HEK293 (cell line): ENCODE measurements around the gene SLC25A19.

Experiments
- GLIS2 ChIP-seq: fragments of 450-650 bp; formaldehyde crosslinking; IDR thresholded peaks from 2 replicates; pipeline ENCODE4 v1.5.1; 2016; ENCODE audit warnings: missing biosample characterization, missing genetic modification characterization
- HOXC10 ChIP-seq: sonication (generic); formaldehyde crosslinking; IDR thresholded peaks from 2 replicates; pipeline ENCODE4 v1.8.1; 2023; ENCODE audit warnings: mild to moderate bottlenecking, missing genetic modification reagents
- RBAK ChIP-seq: fragments of 450-650 bp; formaldehyde crosslinking; IDR thresholded peaks from 2 replicates; pipeline ENCODE4 v1.5.1; 2016; ENCODE audit warnings: missing biosample characterization, missing genetic modification characterization
- SCRT1 ChIP-seq: fragments of 450-650 bp; formaldehyde crosslinking; IDR thresholded peaks from 2 replicates; pipeline ENCODE4 v1.5.1; 2016; ENCODE audit warnings: missing biosample characterization, missing genetic modification characterization, borderline replicate concordance
- SETDB1 ChIP-seq: IDR thresholded peaks from one replicate; pipeline ENCODE4 v1.6.1; 2017; ENCODE audit warnings: mild to moderate bottlenecking, low read length, moderate library complexity, mixed read lengths; ENCODE audit not compliant: insufficient read length
- SP2 ChIP-seq: fragments of 450-650 bp; formaldehyde crosslinking; IDR thresholded peaks from 2 replicates; pipeline ENCODE4 v1.5.1; 2016; ENCODE audit warnings: missing biosample characterization, missing genetic modification characterization
- YY1 ChIP-seq: fragments of 450-650 bp; formaldehyde crosslinking; IDR thresholded peaks from 2 replicates; pipeline ENCODE4 v1.5.1; 2018; ENCODE audit warnings: missing biosample characterization, missing genetic modification characterization
- ZBTB17 ChIP-seq: fragments of 450-650 bp; formaldehyde crosslinking; IDR thresholded peaks from 2 replicates; pipeline ENCODE4 v1.5.1; 2016; ENCODE audit warnings: missing biosample characterization, missing genetic modification characterization
- ZBTB20 ChIP-seq: fragments of 450-650 bp; formaldehyde crosslinking; IDR thresholded peaks from 2 replicates; pipeline ENCODE4 v1.5.1; 2016; ENCODE audit warnings: missing biosample characterization, missing genetic modification characterization
- ZBTB21 ChIP-seq: fragments of 450-650 bp; formaldehyde crosslinking; IDR thresholded peaks from 2 replicates; pipeline ENCODE4 v1.5.1; 2017; ENCODE audit warnings: missing biosample characterization, missing genetic modification characterization
- ZBTB7A ChIP-seq: fragments of 450-650 bp; formaldehyde crosslinking; IDR thresholded peaks from 2 replicates; pipeline ENCODE4 v1.5.1; 2016; ENCODE audit warnings: low read depth, missing biosample characterization, missing genetic modification characterization
- ZNF174 ChIP-seq: fragments of 450-650 bp; formaldehyde crosslinking; IDR thresholded peaks from 2 replicates; pipeline ENCODE4 v1.5.0; 2017; ENCODE audit warnings: missing biosample characterization, mild to moderate bottlenecking, missing genetic modification characterization
- ZNF19 ChIP-seq: fragments of 450-650 bp; formaldehyde crosslinking; IDR thresholded peaks from 2 replicates; pipeline ENCODE4; 2016; ENCODE audit warnings: missing biosample characterization, missing genetic modification characterization, low read depth
- ZNF26 ChIP-seq: fragments of 450-650 bp; formaldehyde crosslinking; IDR thresholded peaks from 2 replicates; pipeline ENCODE4 v1.5.1; 2016; ENCODE audit warnings: missing biosample characterization, missing genetic modification characterization
- ZNF521 ChIP-seq: fragments of 450-650 bp; formaldehyde crosslinking; IDR thresholded peaks from 2 replicates; pipeline ENCODE4 v1.5.1; 2017; ENCODE audit warnings: missing biosample characterization, mild to moderate bottlenecking, missing genetic modification characterization
- ZNF530 ChIP-seq: fragments of 450-650 bp; formaldehyde crosslinking; IDR thresholded peaks from 2 replicates; pipeline ENCODE4 v1.5.1; 2016; ENCODE audit warnings: low read depth, missing biosample characterization, missing genetic modification characterization
- ZNF549 ChIP-seq: fragments of 450-650 bp; IDR thresholded peaks from 2 replicates; pipeline ENCODE4 v1.5.1; 2018; ENCODE audit warnings: missing biosample characterization, missing genetic modification characterization, mild to moderate bottlenecking, inconsistent platforms, moderate library complexity
- ZNF561 ChIP-seq: fragments of 450-650 bp; IDR thresholded peaks from 2 replicates; pipeline ENCODE4 v1.5.1; 2018; ENCODE audit warnings: missing biosample characterization, missing genetic modification characterization, borderline replicate concordance
- ZNF585B ChIP-seq: fragments of 450-650 bp; formaldehyde crosslinking; IDR thresholded peaks from 2 replicates; pipeline ENCODE4 v1.5.1; 2016; ENCODE audit warnings: missing biosample characterization, missing genetic modification characterization
- ZNF629 ChIP-seq: fragments of 450-650 bp; formaldehyde crosslinking; IDR thresholded peaks from 2 replicates; pipeline ENCODE4 v1.5.1; 2017; ENCODE audit warnings: missing biosample characterization, missing genetic modification characterization
- ZNF654 ChIP-seq: fragments of 450-650 bp; formaldehyde crosslinking; IDR thresholded peaks from 2 replicates; pipeline ENCODE4 v1.5.1; 2016; ENCODE audit warnings: low read depth, missing biosample characterization, missing genetic modification characterization
- ZXDB ChIP-seq: fragments of 450-650 bp; formaldehyde crosslinking; IDR thresholded peaks from 2 replicates; pipeline ENCODE4 v1.5.1; 2016; ENCODE audit warnings: missing biosample characterization, missing genetic modification characterization
- TF ChIP-seq, protein P1 (sequence below): fragments of 450-650 bp; formaldehyde crosslinking; IDR thresholded peaks from 2 replicates; pipeline ENCODE4 v1.5.1; 2016; ENCODE audit warnings: missing biosample characterization, missing genetic modification characterization
- TF ChIP-seq, protein P2 (sequence below): fragments of 450-650 bp; IDR thresholded peaks from 2 replicates; pipeline ENCODE4 v1.5.1; 2018; ENCODE audit warnings: missing biosample characterization, mild to moderate bottlenecking, missing genetic modification characterization
- TF ChIP-seq, protein P3 (sequence below): fragments of 450-650 bp; formaldehyde crosslinking; IDR thresholded peaks from 2 replicates; pipeline ENCODE4 v1.5.1; 2016; ENCODE audit warnings: missing biosample characterization, missing genetic modification characterization
- TF ChIP-seq, protein P4 (sequence below): fragments of 450-650 bp; formaldehyde crosslinking; IDR thresholded peaks from 2 replicates; pipeline ENCODE4 v1.5.0; 2017; ENCODE audit warnings: missing biosample characterization, missing genetic modification characterization, borderline replicate concordance

Gene SLC25A19

GRCh38 chr17:75270218-75270965 lies 18.8 kb downstream of the SLC25A19 start (continued):
- no peak for TF ChIP-seq SETDB1
- no peak for TF ChIP-seq RBAK (tag by site-specific recombination)
- no peak for TF ChIP-seq YY1 (tag by site-specific recombination)
- peak; percentile 33; the same call in 1 of the 2 replicates for TF ChIP-seq SCRT1 (tag by site-specific recombination)
- TF ChIP-seq ZNF19: no peak
- TF ChIP-seq ZNF26 (tag by site-specific recombination): no peak
- TF ChIP-seq ZNF549: no peak
- no peak for TF ChIP-seq ZNF521 (tag by site-specific recombination)
- peak; percentile 95 for TF ChIP-seq ZBTB20
- TF ChIP-seq, protein P1, sequence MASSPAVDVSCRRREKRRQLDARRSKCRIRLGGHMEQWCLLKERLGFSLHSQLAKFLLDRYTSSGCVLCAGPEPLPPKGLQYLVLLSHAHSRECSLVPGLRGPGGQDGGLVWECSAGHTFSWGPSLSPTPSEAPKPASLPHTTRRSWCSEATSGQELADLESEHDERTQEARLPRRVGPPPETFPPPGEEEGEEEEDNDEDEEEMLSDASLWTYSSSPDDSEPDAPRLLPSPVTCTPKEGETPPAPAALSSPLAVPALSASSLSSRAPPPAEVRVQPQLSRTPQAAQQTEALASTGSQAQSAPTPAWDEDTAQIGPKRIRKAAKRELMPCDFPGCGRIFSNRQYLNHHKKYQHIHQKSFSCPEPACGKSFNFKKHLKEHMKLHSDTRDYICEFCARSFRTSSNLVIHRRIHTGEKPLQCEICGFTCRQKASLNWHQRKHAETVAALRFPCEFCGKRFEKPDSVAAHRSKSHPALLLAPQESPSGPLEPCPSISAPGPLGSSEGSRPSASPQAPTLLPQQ (tag by site-specific recombination): peak; percentile 46; the same call in 1 of the 2 replicates
- TF ChIP-seq, protein P2, sequence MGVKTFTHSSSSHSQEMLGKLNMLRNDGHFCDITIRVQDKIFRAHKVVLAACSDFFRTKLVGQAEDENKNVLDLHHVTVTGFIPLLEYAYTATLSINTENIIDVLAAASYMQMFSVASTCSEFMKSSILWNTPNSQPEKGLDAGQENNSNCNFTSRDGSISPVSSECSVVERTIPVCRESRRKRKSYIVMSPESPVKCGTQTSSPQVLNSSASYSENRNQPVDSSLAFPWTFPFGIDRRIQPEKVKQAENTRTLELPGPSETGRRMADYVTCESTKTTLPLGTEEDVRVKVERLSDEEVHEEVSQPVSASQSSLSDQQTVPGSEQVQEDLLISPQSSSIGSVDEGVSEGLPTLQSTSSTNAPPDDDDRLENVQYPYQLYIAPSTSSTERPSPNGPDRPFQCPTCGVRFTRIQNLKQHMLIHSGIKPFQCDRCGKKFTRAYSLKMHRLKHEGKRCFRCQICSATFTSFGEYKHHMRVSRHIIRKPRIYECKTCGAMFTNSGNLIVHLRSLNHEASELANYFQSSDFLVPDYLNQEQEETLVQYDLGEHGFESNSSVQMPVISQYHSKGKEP (tag by site-specific recombination): no peak
- TF ChIP-seq ZXDB (tag by site-specific recombination): peak; percentile 80
- no peak for TF ChIP-seq ZBTB7A
- peak; percentile 69 for TF ChIP-seq ZBTB17
- TF ChIP-seq GLIS2 (tag by site-specific recombination): peak; percentile 94
- no peak for TF ChIP-seq ZNF174
- TF ChIP-seq, protein P3, sequence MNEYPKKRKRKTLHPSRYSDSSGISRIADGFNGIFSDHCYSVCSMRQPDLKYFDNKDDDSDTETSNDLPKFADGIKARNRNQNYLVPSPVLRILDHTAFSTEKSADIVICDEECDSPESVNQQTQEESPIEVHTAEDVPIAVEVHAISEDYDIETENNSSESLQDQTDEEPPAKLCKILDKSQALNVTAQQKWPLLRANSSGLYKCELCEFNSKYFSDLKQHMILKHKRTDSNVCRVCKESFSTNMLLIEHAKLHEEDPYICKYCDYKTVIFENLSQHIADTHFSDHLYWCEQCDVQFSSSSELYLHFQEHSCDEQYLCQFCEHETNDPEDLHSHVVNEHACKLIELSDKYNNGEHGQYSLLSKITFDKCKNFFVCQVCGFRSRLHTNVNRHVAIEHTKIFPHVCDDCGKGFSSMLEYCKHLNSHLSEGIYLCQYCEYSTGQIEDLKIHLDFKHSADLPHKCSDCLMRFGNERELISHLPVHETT (tag by site-specific recombination): 0 out of 2 replicates have a peak, but pooled peaks have one; percentile 68
- TF ChIP-seq ZNF530 (tag by site-specific recombination): no peak
- peak; percentile 53; the same call in 1 of the 2 replicates for TF ChIP-seq ZNF561
- no peak for TF ChIP-seq ZNF585B (tag by site-specific recombination)
- no peak for TF ChIP-seq ZNF654 (tag by site-specific recombination)
- peak; percentile 30; the same call in 1 of the 2 replicates for TF ChIP-seq ZBTB21 (tag by site-specific recombination)
- TF ChIP-seq, protein P4, sequence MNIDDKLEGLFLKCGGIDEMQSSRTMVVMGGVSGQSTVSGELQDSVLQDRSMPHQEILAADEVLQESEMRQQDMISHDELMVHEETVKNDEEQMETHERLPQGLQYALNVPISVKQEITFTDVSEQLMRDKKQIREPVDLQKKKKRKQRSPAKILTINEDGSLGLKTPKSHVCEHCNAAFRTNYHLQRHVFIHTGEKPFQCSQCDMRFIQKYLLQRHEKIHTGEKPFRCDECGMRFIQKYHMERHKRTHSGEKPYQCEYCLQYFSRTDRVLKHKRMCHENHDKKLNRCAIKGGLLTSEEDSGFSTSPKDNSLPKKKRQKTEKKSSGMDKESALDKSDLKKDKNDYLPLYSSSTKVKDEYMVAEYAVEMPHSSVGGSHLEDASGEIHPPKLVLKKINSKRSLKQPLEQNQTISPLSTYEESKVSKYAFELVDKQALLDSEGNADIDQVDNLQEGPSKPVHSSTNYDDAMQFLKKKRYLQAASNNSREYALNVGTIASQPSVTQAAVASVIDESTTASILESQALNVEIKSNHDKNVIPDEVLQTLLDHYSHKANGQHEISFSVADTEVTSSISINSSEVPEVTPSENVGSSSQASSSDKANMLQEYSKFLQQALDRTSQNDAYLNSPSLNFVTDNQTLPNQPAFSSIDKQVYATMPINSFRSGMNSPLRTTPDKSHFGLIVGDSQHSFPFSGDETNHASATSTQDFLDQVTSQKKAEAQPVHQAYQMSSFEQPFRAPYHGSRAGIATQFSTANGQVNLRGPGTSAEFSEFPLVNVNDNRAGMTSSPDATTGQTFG (tag by site-specific recombination): no peak
- peak; percentile 68 for TF ChIP-seq SP2 (tag by site-specific recombination)
- TF ChIP-seq ZNF629 (tag by site-specific recombination): peak; percentile 36
- no peak for TF ChIP-seq HOXC10 (CRISPR knock-in tag)
